ENCODE results near the gene OSM. TPM values are rescaled to one million over a fixed set of nuclear protein-coding genes. Genes with fewer than 3 reads are reported as not detected.

Gene OSM
- polyA plus RNA-seq, 2 of the 4 experiments (the other 2 are of a cell fraction) = not detected

DNA sequence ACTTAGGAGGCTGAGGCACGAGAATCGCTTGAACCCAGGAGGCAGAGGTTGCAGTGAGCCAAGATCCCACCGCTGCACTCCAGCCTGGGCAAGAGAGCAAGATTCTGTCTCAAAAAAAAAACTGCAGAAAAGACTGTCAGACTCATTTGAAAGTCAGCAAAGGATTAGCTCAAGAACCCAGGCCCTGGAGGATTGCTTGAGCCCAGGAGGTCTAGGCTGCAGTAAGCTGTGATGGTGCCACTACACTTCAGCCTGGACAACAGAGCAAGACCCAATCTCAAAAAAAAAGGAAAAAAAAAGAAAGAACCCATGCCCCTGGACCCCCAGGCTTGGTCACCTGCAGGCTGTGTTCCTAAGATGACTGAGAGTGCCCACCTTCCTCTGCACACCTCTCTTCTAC is 36.3 kb downstream of the OSM start:
- no peak overlapping the region for H3K4me3 ChIP-seq
- peaks cover 66% of the 10 kb centered on the region for H3K4me1 ChIP-seq
- FAIRE-seq = no peak

GRCh38 chr22:30228509-30229359 is 37.9 kb downstream of the OSM start:
- Histone ChIP-seq H3K27ac (peak overlapping the region; percentile 95 to 100), H3K4me2 (peak overlapping the region; percentile 57), H3K9me3 (peaks cover 3% of the 10 kb centered on the region; the same call in 1 of the 3 replicates), H3K4me1 (peaks cover 69% of the 10 kb centered on the region), H3K4me3 (no peak overlapping the region)
- 24% methylated on average over 20 of the region's 21 CpGs for WGBS (ENCODE audit: missing lambda C conversion rate)
- FAIRE-seq = no peak
- ChIA-PET POLR2A (no interaction called here), CTCF (interaction anchor here (0.7 to 1.4 kb wide), 2 partner anchors 29 to 120 kb away, joined by 3 to 6 read pairs; no protein-coding TSS in a partner anchor)
- DNase-seq (ENCODE audit: low read depth in 1 of 2, low spot score in 1 of 2) = peak; percentile 55 to 82
- ATAC-seq = peak; percentile 25; a peak in 5 of 6 replicates
- TF ChIP-seq HEYL (CRISPR knock-in tag; IDR thresholded peaks at IDR 0.05) (no peak), NFE2L2 (conservative IDR thresholded peaks at IDR 0.05; ENCODE audit: low read length) (no peak), HOXA7 (CRISPR knock-in tag; IDR thresholded peaks at IDR 0.05) (no peak), TFCP2L1 (CRISPR knock-in tag; IDR thresholded peaks at IDR 0.05) (no peak), RFX5 (IDR thresholded peaks at IDR 0.05) (no peak; the same call in 1 of the 2 replicates), MAFK (IDR thresholded peaks at IDR 0.05; ENCODE audit: partially characterized antibody) (no peak), HDAC2 (IDR thresholded peaks at IDR 0.05) (no peak), ZNF302 (CRISPR knock-in tag; IDR thresholded peaks at IDR 0.05) (no peak), POLR2A (IDR thresholded peaks at IDR 0.05; ENCODE audit: low read length) (no peak), BHLHE40 (IDR thresholded peaks at IDR 0.05; ENCODE audit: low read depth, low read length) (no peak), SREBF2 (IDR thresholded peaks at IDR 0.05) (no peak), HOXB5 (CRISPR knock-in tag; IDR thresholded peaks at IDR 0.05) (no peak)
- TF ChIP-seq, protein P1, sequence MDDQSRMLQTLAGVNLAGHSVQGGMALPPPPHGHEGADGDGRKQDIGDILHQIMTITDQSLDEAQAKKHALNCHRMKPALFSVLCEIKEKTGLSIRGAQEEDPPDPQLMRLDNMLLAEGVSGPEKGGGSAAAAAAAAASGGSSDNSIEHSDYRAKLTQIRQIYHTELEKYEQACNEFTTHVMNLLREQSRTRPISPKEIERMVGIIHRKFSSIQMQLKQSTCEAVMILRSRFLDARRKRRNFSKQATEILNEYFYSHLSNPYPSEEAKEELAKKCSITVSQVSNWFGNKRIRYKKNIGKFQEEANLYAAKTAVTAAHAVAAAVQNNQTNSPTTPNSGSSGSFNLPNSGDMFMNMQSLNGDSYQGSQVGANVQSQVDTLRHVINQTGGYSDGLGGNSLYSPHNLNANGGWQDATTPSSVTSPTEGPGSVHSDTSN (IDR thresholded peaks at IDR 0.05) = no peak
- TF ChIP-seq, protein P2, sequence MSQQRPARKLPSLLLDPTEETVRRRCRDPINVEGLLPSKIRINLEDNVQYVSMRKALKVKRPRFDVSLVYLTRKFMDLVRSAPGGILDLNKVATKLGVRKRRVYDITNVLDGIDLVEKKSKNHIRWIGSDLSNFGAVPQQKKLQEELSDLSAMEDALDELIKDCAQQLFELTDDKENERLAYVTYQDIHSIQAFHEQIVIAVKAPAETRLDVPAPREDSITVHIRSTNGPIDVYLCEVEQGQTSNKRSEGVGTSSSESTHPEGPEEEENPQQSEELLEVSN (IDR thresholded peaks at IDR 0.05; ENCODE audit: borderline replicate concordance, low read depth) = no peak
- TF ChIP-seq, protein P3, sequence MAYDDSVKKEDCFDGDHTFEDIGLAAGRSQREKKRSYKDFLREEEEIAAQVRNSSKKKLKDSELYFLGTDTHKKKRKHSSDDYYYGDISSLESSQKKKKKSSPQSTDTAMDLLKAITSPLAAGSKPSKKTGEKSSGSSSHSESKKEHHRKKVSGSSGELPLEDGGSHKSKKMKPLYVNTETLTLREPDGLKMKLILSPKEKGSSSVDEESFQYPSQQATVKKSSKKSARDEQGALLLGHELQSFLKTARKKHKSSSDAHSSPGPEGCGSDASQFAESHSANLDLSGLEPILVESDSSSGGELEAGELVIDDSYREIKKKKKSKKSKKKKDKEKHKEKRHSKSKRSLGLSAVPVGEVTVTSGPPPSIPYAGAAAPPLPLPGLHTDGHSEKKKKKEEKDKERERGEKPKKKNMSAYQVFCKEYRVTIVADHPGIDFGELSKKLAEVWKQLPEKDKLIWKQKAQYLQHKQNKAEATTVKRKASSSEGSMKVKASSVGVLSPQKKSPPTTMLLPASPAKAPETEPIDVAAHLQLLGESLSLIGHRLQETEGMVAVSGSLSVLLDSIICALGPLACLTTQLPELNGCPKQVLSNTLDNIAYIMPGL (CRISPR knock-in tag; IDR thresholded peaks at IDR 0.05; ENCODE audit: borderline replicate concordance) = no peak

More for the DNA sequence above, 36.3 kb downstream of the OSM start:
- Histone ChIP-seq H3K9me3 (peaks cover 3% of the 10 kb centered on the region; the same call in 1 of the 3 replicates), H3K27ac (peak overlapping the region; percentile 72 to 100), H3K4me2 (no peak overlapping the region)
- ChIA-PET POLR2A (no interaction called here), CTCF (interaction anchor here (1.7 kb wide), 1 partner anchor 25 kb away, joined by 6 read pairs; no protein-coding TSS in a partner anchor)
- ATAC-seq = no peak
- WGBS (ENCODE audit: missing lambda C conversion rate) = 92% methylated on average over 3 of the region's 3 CpGs
- DNase-seq (ENCODE audit: low read depth in 1 of 2, low spot score in 1 of 2) = no peak
- TF ChIP-seq HDAC2 (IDR thresholded peaks at IDR 0.05) = no peak
- no peak for TF ChIP-seq ATOH8 (CRISPR knock-in tag; IDR thresholded peaks at IDR 0.05; ENCODE audit: low read depth)
- no peak for TF ChIP-seq GATA3 (IDR thresholded peaks at IDR 0.05; ENCODE audit: borderline replicate concordance)
- no peak for TF ChIP-seq POLR2AphosphoS2 (conservative IDR thresholded peaks at IDR 0.05; ENCODE audit: low read length)
- TF ChIP-seq, protein P4, sequence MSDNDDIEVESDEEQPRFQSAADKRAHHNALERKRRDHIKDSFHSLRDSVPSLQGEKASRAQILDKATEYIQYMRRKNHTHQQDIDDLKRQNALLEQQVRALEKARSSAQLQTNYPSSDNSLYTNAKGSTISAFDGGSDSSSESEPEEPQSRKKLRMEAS (IDR thresholded peaks at IDR 0.05) = no peak
- TF ChIP-seq, protein P1 (IDR thresholded peaks at IDR 0.05) = no peak
- TF ChIP-seq, protein P5, sequence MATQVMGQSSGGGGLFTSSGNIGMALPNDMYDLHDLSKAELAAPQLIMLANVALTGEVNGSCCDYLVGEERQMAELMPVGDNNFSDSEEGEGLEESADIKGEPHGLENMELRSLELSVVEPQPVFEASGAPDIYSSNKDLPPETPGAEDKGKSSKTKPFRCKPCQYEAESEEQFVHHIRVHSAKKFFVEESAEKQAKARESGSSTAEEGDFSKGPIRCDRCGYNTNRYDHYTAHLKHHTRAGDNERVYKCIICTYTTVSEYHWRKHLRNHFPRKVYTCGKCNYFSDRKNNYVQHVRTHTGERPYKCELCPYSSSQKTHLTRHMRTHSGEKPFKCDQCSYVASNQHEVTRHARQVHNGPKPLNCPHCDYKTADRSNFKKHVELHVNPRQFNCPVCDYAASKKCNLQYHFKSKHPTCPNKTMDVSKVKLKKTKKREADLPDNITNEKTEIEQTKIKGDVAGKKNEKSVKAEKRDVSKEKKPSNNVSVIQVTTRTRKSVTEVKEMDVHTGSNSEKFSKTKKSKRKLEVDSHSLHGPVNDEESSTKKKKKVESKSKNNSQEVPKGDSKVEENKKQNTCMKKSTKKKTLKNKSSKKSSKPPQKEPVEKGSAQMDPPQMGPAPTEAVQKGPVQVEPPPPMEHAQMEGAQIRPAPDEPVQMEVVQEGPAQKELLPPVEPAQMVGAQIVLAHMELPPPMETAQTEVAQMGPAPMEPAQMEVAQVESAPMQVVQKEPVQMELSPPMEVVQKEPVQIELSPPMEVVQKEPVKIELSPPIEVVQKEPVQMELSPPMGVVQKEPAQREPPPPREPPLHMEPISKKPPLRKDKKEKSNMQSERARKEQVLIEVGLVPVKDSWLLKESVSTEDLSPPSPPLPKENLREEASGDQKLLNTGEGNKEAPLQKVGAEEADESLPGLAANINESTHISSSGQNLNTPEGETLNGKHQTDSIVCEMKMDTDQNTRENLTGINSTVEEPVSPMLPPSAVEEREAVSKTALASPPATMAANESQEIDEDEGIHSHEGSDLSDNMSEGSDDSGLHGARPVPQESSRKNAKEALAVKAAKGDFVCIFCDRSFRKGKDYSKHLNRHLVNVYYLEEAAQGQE (IDR thresholded peaks at IDR 0.05) = no peak
- TF ChIP-seq FOXS1 (CRISPR knock-in tag; IDR thresholded peaks at IDR 0.05) = no peak

Data from A549 (cell line).